A673 (cell line): ENCODE results near the gene GLIPR1L1. TPM values are rescaled to one million over a fixed set of nuclear protein-coding genes. Genes with fewer than 3 reads are reported as not detected.

Experiments used
- Bru-seq: library from RNA; stranded (reverse); fragments of 400-500 nt; gene quantifications from one replicate; lab custom pipeline; 2021; lab: Mats Ljungman, UMichigan
- BruChase-seq, 2 experiments: library from RNA; stranded (reverse); fragments of 400-500 nt; gene quantifications; one replicate each; lab custom pipeline; 2021; lab: Mats Ljungman, UMichigan
- BruUV-seq: library from RNA; stranded (reverse); fragments of 400-500 nt; replicated peaks from 2 replicates; lab custom pipeline; 2021; lab: Mats Ljungman, UMichigan
- CTCF ChIA-PET: fragments of 300-600 bp; sonication (Branson Sonifier 250); formaldehyde crosslinking; loops from one replicate; lab custom pipeline; 2022; ENCODE audit warnings: antibody characterized with exemption; lab: Charles Lee
- POLR2A ChIA-PET: fragments of 300-600 bp; sonication (Branson Sonifier 250); formaldehyde crosslinking; loops from one replicate; lab custom pipeline; 2022; ENCODE audit warnings: antibody characterized with exemption; ENCODE audit not compliant: low non-redundant PET; lab: Charles Lee
- DNase-seq: peaks from one replicate; pipeline ENCODE4 v3.0.0-alpha.2; 2015; ENCODE audit warnings: low spot score
- H3K27ac ChIP-seq: fragments of 200-600 bp; sonication (generic); 2 replicates; pipeline ENCODE4 v1.5.1; 2016; ENCODE audit warnings: mixed run types, low read depth, mild to moderate bottlenecking, mixed read lengths, antibody characterized with exemption, low read length; ENCODE audit not compliant: poor library complexity, severe bottlenecking
- H3K27me3 ChIP-seq: fragments of 200-600 bp; sonication (generic); replicated peaks from 2 replicates; pipeline ENCODE4 v1.6.1; 2017; ENCODE audit warnings: mixed run types, low read depth, mild to moderate bottlenecking, mixed read lengths, antibody characterized with exemption, low read length; ENCODE audit not compliant: insufficient read depth, poor library complexity
- H3K36me3 ChIP-seq: fragments of 200-600 bp; sonication (generic); 2 replicates; pipeline ENCODE4 v1.6.1; 2016; ENCODE audit warnings: mixed run types, mild to moderate bottlenecking, mixed read lengths, antibody characterized with exemption, low read length; ENCODE audit not compliant: insufficient read depth, poor library complexity, severe bottlenecking
- H3K4me1 ChIP-seq: fragments of 200-600 bp; sonication (generic); 2 replicates; pipeline ENCODE4 v1.6.1; 2017; ENCODE audit warnings: mixed run types, mild to moderate bottlenecking, mixed read lengths, antibody characterized with exemption, low read length; ENCODE audit not compliant: insufficient read depth, poor library complexity, severe bottlenecking
- H3K4me3 ChIP-seq: fragments of 200-600 bp; sonication (generic); 2 replicates; pipeline ENCODE4 v1.5.1; 2016; ENCODE audit warnings: low read depth, mixed run types, mild to moderate bottlenecking, mixed read lengths, low read length; ENCODE audit not compliant: poor library complexity, severe bottlenecking
- H3K9me3 ChIP-seq: fragments of 200-600 bp; sonication (generic); 2 replicates; pipeline ENCODE4 v1.6.1; 2016; ENCODE audit warnings: mixed run types, low read depth, mild to moderate bottlenecking, mixed read lengths, antibody characterized with exemption, low read length; ENCODE audit not compliant: poor library complexity, severe bottlenecking
- EZH2 ChIP-seq: fragments of 200-600 bp; sonication (generic); IDR thresholded peaks from 2 replicates; pipeline ENCODE4 v1.6.1; 2017; ENCODE audit warnings: borderline replicate concordance, low read depth, mild to moderate bottlenecking, mixed read lengths, antibody characterized with exemption, low read length; ENCODE audit not compliant: poor library complexity, severe bottlenecking
- intact Hi-C: fragments of 100-400 bp; cut with micrococcal nuclease; formaldehyde crosslinking; loops from one replicate; pipeline ENCODE4 v1.10.0; 2022; ENCODE audit not compliant: unreplicated experiment
- long read RNA-seq: library from polyadenylated mRNA; stranded (forward); transcript quantifications from one replicate; pipeline ENCODE4 v2.0.0, GENCODE V29; 2022
- total RNA-seq: library from RNA; stranded (reverse); gene quantifications from 2 replicates; pipeline ENCODE4 v1.2.3, GENCODE V29; 2021
- TF ChIP-seq, protein P1 (sequence below): fragments of 300-800, 200-600 bp; sonication (generic); conservative IDR thresholded peaks from 2 replicates; pipeline ENCODE4 v1.5.1; 2017; ENCODE audit warnings: low read depth, mild to moderate bottlenecking, antibody characterized with exemption, low read length, moderate library complexity, mixed read lengths

Gene GLIPR1L1, protein sequence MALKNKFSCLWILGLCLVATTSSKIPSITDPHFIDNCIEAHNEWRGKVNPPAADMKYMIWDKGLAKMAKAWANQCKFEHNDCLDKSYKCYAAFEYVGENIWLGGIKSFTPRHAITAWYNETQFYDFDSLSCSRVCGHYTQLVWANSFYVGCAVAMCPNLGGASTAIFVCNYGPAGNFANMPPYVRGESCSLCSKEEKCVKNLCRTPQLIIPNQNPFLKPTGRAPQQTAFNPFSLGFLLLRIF
- total RNA-seq (not detected in 2 replicates), Bru-seq, nascent RNA (not detected), BruChase-seq, experiment 1, labeled RNA remaining after a 2-hour chase (not detected), BruChase-seq, experiment 2, labeled RNA remaining after a 6-hour chase (not detected)
- long read RNA-seq, partial matches to known transcripts = 0 of 3 reads
- long read RNA-seq, other reads (novel, unspliced or antisense) = 3 of 3 reads

DNA sequence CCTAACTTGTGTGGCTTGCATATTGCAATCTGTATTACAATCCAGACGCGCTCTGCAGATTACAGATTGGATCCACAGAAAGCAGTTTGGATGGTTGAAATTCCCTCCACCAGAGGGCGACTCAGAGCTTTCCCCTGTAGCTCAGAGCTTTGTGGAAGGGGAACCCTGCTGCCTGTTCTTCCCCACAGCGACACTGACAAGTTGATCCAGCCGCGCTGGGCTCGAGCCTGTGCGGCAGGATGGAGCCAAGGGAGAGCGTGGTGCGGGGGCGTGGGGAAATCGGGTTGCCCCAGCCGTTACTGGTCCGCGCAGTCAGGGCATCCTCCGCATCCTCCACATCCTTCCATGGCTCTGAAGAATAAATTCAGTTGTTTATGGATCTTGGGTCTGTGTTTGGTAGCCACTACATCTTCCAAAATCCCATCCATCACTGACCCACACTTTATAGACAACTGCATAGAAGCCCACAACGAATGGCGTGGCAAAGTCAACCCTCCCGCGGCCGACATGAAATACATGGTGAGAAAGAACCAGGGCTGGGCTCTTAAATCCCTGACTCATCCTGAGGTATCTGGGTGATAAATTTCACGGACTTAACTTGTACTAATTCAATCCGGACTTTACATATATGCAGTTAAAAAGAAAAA is at the start of gene GLIPR1L1:
Gene GLIPR1L1, plus strand, starts transcription at position 287 of the 647 bp plus-strand sequence. Its CDS starts 59 bp downstream, at position 346.
- peak; percentile 92 for DNase-seq
- Histone ChIP-seq H3K4me1 (no peaks in the 10 kb centered on the region), H3K36me3 (no peaks in the 10 kb centered on the region), H3K4me3 (peak within 1 kb of the TSS; percentile 19), H3K27ac (no peak within 1 kb of the TSS), H3K27me3 (no peaks in the 10 kb centered on the region), H3K9me3 (no peaks in the 10 kb centered on the region)
- ChIA-PET CTCF (interaction anchor here (0.6 to 1.2 kb wide), 2 partner anchors 56 to 151 kb away, joined by 5 to 6 read pairs; partner anchors contain the start of gene GLIPR1L2), POLR2A (no interaction called here)
- no TSS peak for BruUV-seq
- no peak for TF ChIP-seq EZH2
- TF ChIP-seq, protein P1, sequence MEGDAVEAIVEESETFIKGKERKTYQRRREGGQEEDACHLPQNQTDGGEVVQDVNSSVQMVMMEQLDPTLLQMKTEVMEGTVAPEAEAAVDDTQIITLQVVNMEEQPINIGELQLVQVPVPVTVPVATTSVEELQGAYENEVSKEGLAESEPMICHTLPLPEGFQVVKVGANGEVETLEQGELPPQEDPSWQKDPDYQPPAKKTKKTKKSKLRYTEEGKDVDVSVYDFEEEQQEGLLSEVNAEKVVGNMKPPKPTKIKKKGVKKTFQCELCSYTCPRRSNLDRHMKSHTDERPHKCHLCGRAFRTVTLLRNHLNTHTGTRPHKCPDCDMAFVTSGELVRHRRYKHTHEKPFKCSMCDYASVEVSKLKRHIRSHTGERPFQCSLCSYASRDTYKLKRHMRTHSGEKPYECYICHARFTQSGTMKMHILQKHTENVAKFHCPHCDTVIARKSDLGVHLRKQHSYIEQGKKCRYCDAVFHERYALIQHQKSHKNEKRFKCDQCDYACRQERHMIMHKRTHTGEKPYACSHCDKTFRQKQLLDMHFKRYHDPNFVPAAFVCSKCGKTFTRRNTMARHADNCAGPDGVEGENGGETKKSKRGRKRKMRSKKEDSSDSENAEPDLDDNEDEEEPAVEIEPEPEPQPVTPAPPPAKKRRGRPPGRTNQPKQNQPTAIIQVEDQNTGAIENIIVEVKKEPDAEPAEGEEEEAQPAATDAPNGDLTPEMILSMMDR = peak; percentile 87
- intact Hi-C loops = loop anchor here (5.0 to 10.0 kb wide), 6 partner anchors 58 to 1120 kb away; partner anchors contain the start of genes GLIPR1, GLIPR1L2 and PHLDA1

DNA sequence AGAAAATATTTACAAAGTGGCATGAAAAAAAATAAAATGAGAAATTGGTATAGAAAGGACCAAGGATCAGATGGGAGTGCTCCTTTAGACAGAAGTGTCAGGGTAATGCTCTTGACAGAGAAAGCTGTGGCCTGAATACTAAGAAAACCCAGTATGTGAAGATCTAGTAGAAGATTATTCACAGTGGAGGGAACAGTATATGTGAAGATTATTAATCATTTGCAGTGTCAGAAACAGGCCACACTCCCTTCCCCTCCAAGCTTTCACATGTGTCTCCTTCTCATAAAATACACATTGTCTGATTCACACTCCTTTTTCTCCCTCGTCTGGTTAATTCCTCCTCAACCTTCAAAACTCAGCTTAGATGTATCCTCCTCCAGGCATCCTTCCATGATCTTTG is 45.6 kb upstream of the GLIPR1L1 start:
- intact Hi-C loops = loop anchor here (2.0 kb wide), 1 partner anchor 602 kb away; no protein-coding TSS in a partner anchor
- Histone ChIP-seq H3K27ac (no peak overlapping the region), H3K27me3 (no peaks in the 10 kb centered on the region), H3K4me1 (no peaks in the 10 kb centered on the region), H3K36me3 (no peaks in the 10 kb centered on the region), H3K4me3 (no peak overlapping the region), H3K9me3 (no peaks in the 10 kb centered on the region)
- no peak for TF ChIP-seq EZH2
- TF ChIP-seq, protein P1 = no peak
- POLR2A ChIA-PET = no interaction called here
- CTCF ChIA-PET = no interaction called here
- BruUV-seq = no TSS peak
- DNase-seq = no peak

DNA sequence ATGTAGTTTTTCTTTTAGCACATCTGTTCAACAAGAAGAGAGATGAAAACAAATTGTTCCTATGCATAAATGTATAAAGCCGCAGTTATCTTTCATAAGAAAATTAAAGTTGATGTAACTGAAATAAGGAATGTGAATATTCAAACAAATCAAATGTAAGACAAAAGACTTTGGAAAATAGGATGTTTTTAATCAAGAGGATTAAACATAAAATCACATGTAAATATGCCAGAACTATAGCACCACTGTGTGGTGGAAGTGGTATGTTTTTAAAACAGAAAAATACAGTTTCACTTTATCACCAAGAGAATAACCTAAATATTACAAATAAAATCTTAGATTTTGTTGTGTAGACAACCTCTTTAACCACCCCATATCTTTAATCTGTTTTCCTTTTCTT is 44.7 kb upstream of the GLIPR1L1 start:
- no peaks in the 10 kb centered on the region for H3K27me3 ChIP-seq
- no TSS peak for BruUV-seq
- no peaks in the 10 kb centered on the region for H3K4me1 ChIP-seq
- ChIA-PET POLR2A (no interaction called here), CTCF (no interaction called here)
- intact Hi-C loops = loop anchor here (2.0 to 5.0 kb wide), 2 partner anchors 487 to 603 kb away; no protein-coding TSS in a partner anchor
- peak; percentile 28 for DNase-seq
- no peak overlapping the region for H3K4me3 ChIP-seq
- no peak for TF ChIP-seq EZH2
- TF ChIP-seq, protein P1 = peak; percentile 51
- no peak overlapping the region for H3K27ac ChIP-seq
- no peaks in the 10 kb centered on the region for H3K9me3 ChIP-seq
- H3K36me3 ChIP-seq = no peaks in the 10 kb centered on the region
